GM18868 (cell line): ENCODE data around the gene GNB5.

ENCODE experiments used
- ATAC-seq: cut with Tn5 transposase; IDR thresholded peaks from one replicate; pipeline ENCODE4 v1.9.1; 2021; ENCODE audit warnings: mild to moderate bottlenecking, moderate library complexity; ENCODE audit not compliant: unreplicated experiment

The GNB5 gene

DNA sequence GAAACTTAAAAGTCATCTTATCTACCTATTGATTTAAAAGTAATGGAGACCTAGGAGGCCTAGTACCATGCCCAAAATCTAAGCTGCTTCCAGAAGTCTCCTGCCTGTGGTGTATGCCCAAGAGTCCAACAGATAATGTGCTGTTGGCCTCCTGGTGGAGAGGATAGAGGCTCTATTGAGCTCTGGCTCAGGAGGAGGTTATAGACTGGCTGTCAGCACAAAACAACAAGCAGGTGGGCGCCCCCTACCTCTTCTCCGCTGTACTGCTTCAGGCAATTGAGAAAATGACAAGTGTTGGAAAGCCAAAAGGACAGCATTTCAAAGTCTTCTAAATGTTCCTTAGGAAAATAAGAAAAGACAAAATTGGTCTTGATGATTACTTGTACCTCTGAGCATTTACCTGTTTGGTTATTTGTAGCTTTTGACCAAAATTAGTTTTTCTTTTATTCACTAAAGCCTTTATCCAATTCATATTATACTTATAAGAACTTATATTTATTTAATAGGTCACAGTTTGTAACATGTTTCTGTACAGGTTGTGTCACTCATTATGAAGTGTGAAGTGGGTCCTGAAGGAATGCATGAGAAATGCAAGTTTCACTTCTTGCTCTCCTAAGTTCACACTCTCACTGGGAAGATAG lies 17.2 kb upstream of the GNB5 start:
- ATAC-seq: peak; percentile 95

GRCh38 chr15:52207191-52207590 lies 16.0 kb upstream of the GNB5 start:
- no peak for ATAC-seq

GRCh38 chr15:52206446-52206845 lies 15.3 kb upstream of the GNB5 start:
- ATAC-seq: no peak

DNA sequence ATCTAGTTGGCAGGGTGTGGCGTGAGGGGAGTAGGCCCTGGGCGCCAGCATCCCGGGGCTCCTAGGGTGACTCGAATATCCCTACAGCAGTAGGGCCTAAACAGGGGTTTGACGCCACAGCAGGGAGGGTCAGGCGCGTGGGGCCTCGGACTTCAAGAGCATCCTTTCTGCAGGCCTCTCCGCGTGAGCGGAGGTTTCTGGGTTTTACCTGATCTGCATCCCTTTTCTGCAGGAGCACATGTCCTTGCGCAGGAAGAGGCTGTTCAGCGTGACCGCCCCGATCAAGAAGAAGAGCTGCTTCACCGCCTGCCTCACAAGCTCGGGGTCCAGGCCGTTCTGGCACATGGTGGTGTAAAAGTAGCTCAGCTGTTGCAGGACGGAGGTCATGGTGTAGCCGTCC lies 13.5 kb upstream of the GNB5 start:
- no peak for ATAC-seq

DNA sequence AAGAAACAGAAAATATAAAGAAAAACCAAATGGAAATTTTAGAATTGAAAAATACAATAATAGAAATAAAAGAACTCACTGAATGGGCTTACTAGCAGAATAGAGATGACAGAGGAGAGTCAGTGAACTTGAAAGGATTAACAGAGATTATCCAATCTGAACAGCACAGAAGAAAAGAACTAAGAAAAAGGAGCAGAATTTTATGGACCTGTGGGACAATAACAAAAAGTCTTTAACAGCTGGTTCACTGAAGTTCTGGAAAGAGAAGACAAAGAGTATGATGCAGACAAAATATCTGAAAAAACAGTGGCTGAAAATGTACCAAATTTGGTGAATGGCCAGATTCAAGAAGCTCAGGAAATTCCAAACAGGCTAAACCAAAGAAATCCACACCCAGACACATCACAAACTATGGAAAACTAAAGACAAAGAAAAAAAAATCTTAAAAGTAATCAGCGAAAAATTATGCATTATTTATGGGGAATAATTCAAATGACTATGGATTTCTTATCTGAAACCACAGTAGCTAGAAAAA lies 9.7 kb upstream of the GNB5 start:
- ATAC-seq: no peak

DNA sequence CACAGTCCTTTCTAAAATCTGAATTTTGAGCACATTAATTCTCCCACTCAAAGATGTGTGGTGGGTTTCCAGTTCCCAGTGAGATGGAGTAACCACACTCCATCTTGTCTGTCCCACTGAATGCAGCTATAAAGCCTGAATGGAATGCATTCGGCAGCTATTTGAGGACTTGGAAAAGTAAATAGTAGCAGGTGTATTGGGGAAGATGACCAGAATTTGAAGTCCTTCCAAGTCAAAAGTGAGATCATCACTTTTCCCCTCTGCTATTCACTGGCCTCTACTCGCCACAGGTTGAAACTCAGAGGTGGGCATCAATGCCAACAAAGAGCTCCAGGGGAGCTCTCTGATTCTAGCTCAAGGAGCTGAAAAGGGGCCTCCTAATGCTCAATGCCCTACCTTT lies 8.1 kb upstream of the GNB5 start:
- ATAC-seq: no peak

GRCh38 chr15:52196891-52197290 lies 5.7 kb upstream of the GNB5 start:
- no peak for ATAC-seq

DNA sequence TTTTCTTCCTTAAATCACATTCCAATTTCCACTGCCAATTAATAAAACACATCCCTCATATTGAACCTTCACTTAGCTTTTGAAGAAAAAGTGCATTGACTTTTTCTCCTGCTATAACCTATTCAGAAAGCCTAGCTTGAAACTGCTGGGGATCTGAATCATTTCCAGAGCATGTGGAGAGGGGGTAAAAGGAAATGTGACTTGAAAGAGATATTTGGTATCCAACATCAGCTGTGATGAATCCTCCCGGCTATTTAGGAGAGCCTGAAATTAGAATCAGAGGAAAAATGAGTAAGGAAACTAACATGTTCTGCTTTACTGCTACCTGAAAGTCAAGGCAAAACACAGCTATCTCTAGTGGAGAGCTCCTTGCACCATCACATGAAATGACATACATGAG lies 2.6 kb upstream of the GNB5 start:
- no peak for ATAC-seq

GRCh38 chr15:52193321-52193720 lies 2.1 kb upstream of the GNB5 start:
- ATAC-seq: no peak

GRCh38 chr15:52186651-52187486 lies 4.3 kb downstream of the GNB5 start:
- no peak for ATAC-seq

DNA sequence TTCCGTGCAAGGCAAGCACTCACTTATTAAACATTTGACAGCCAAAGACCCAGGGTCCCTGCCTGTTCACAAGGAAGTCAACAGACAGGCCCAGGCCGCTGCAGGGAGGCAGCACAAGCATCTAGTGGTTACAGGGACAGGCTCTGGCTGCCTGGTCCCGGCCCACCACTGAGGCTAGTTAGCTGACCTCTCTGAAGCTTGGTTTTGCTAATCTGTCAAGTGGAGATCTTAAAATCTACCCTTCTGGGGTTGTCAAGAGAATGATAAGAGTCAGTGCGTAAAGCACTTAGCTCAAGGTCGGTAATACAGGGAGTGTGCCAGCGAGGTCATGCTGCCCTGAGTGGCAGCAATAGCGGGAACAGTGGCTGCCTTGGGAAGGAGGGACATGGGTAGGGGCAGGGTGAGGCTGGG lies 6.0 kb downstream of the GNB5 start:
- ATAC-seq: no peak

DNA sequence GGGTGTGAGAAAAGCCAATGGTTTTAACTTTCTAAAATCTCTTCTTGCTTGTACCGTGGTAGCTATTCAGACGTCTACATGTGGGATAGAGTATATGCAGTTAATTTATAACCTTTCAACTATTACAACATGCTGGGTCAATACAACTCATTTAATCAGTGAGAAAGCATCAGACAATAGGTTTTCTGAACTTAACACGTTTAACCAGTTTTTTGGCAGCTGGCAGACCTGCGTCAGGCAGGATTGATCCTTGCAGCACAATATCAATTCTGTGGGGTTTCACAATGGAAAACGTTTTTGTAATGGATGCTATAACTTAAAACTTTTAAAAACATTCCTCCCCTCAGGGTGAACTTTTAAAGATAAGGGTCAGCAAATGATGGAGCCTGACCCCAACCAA lies 6.5 kb downstream of the GNB5 start:
- no peak for ATAC-seq

GRCh38 chr15:52183562-52184173 lies 7.5 kb downstream of the GNB5 start:
- ATAC-seq: no peak

DNA sequence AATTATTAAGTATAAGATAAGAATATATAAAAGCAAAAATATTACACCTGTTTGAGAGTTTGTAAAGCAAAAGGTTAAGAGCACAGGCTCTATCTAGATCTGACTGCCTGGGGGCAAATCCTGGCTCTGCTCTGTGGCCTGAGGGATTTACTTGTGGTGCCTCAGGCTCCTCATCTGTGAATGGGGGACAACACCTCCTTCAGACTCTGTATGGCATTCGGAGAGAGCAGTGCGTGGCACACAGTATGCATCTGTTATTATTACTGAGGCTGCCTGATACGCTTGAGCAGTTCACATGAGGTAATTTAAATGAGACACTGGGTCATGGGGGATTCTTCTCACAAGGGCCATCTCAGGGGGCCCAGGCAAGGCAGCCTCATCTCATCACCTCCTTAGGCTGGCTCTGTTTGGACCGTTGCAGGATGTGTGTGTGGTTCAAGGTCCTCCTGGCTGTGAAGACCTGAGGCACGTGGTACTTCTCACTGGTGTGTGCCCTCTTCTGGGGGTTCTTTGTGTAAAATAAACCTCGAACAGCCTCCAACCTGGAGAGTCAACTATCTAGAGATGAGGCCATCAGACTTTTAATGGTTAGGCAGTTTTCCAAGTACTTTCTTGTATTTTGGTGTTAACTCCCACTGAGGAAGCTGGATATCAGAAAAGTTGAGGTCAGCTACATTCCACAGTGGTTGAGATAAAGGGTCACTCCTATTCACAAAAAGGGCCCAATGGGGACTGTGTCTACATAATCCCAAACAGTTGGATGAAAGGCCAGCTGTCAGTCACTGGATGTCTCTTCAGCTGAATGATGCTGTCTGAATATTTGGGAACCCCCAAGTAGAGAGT lies 9.0 kb downstream of the GNB5 start:
- ATAC-seq: no peak

DNA sequence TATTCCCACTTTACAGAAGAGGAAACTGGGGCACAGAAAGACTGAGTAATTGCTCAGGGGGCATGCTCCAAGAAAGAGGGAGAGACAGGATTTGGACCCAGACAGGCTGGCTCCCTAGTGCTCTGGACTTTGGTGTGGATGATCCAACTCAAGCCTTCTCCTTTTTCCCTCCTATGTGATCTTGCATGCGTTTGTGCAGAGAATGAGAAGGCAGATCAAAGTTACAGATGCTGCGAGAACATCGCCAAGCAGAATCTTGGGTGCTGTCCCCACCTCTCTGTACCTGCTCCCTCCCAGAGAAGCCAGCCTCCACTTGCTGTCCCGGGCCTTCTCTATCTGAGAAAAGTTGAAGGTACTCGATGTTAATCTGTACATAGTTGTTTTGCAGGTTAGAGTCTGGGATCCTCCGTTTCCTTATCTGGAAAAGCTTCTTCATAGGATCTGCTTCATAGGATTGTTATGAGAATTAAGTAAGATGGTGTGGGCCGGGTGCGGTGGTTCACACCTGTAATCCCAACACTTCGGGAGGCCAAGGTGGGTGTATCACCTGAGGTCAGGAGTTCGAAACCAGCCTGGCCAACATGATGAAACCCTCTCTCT lies 10.2 kb downstream of the GNB5 start:
- no peak for ATAC-seq

DNA sequence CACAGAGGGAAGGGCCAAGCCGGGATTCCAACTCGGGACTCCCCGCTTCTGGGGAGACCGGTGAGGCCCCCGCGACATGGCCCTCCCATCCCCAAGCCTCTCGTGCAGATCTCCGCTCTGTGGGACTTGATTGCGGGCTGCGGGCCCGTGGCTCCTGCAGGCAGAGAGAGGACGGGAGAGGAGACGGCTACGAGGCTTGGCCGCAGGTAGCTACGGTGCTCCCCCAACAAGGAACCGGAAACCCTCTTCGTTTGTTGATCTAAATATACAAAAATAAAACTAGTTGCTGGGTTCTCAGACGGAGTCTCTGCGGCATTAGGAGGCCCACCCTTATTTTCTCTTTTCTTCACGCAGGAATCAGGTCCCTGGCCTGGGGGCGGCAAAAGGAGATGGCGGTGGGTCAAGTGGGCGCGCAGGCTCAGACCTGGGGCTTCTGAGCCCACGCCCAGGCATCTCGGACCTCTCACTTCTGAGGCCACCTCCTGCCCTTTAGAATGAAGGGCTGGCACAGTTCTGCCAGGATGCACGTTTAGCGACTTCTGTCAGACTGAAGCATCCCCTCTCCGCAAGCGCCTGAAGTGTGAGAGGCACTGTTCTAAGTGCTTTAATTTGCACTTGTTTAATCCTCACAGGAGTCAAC lies 10.9 kb downstream of the GNB5 start:
- peak; percentile 24 for ATAC-seq

GRCh38 chr15:52179278-52180195 lies 11.7 kb downstream of the GNB5 start:
- ATAC-seq: peak; percentile 84

- no peak for ATAC-seq
These were observed 12.4 kb downstream of the GNB5 start for GRCh38 chr15:52178765-52179164.

- no peak for ATAC-seq
These were observed 18.3 kb downstream of the GNB5 start for GRCh38 chr15:52172869-52173268.
